GM18499 (cell line): ENCODE results near the gene CYB5D1.

Experiments
- ATAC-seq: cut with Tn5 transposase; IDR thresholded peaks from one replicate; pipeline ENCODE4 v1.9.1; 2021; ENCODE audit warnings: moderate number of reproducible peaks; ENCODE audit not compliant: insufficient read depth, unreplicated experiment

The CYB5D1 gene

DNA sequence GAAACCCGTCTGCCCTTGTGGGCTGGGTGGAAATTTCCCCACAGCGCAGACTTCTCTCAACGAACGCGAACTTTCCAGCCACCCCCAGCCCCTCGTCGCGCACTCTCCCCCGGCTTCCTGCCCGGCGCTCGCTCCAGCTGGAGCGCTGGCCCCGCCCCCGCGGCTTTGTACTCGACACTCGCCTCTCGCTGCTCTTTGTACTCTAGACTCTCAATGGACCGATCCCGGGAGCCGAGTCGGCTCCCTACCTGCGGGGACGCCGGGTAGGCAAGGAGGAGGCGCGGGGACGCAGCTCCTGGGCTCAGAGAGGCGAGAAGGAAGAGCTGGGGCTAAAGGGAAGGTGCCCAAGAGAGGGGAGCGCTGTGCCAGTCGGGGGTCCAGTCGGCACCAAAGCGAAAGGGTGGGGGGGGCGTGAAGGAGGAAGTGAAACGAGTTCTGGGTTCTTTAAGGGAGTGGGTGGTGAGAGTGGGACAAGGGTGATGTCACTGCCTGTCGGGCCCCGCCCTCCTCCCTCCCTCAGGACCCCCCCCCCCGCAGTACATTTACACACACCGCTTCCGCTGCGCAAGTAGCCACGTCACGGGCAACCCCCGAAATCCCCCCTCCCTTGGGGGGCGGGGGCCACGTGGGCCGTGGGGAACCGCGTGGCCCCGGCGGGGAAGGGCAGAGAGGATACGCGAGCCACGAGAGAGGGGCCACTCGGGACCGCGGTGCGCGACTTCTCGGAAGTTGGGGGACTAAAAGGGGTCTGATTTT, 14.1 kb upstream of the CYB5D1 start:
- ATAC-seq: no peak

DNA sequence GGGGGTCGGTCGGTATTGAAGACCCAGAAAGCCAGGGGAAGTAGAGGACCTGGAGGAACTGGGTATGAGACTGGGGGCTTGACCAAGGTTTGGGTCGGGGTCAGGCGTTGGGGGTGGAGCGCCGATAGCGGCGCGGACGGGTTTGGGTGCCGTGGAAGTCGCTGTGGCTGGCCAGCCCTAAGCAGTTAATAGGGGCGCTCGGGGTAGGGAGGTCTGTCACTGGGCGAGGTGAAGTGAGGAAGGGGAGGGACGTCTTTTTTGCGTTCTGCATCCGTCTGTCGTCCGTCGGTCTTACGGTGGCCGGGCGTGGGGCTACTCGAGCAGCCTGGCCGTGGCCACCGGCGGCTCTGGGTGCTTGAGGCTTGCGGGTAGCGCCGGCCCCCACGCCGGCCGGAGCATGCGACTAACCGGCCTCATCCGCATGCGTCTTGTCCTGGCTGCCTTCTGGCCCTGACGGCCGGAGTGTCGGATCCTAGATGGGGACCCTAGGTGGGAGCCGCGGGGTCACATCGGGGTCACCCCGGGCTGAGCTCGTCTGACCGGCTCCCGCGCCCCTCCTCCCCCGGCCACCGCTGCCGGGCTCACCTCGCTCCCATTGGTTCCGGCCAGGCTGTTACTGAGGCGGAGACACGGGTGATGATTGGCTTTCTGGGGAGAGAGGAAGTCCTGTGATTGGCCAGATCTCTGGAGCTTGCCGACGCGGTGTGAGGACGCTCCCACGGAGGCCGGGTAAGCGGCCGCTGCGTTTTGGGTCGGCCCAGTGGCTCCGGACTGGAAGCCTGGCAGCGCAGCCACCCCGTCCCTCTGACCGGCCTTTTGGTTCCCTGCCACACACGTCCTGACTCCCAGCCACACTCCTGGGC, 13.3 kb upstream of the CYB5D1 start:
- ATAC-seq: peak; percentile 28

DNA sequence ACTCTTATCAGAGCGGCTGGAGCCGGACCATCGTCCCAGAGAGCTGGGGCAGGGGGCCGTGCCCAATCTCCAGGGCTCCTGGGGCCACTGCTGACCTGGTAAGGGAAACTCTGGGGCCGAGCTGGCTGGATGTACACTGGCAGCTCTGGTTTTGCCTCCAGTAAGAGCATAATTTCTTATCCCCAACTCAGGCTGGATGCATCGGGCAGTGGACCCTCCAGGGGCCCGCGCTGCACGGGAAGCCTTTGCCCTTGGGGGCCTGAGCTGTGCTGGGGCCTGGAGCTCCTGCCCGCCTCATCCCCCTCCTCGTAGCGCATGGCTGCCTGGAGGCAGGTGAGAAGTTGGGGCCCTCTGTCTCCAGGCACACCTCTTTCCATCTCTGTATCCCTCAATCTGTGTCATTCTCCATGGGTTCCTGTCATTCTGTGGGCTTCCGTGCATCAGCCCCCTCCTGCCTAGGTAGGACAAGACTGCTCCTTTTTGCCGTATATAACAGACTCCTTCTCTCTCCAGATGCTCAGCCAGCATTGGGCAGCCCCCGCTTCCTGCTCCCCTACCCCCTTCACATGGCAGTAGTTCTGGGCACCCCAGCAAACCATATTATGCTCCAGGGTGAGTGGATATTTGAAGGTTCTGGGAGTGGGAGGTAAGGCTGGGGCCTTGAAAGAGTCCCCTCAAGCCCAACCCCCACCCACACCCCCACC, 12.3 kb upstream of the CYB5D1 start:
- no peak for ATAC-seq

DNA sequence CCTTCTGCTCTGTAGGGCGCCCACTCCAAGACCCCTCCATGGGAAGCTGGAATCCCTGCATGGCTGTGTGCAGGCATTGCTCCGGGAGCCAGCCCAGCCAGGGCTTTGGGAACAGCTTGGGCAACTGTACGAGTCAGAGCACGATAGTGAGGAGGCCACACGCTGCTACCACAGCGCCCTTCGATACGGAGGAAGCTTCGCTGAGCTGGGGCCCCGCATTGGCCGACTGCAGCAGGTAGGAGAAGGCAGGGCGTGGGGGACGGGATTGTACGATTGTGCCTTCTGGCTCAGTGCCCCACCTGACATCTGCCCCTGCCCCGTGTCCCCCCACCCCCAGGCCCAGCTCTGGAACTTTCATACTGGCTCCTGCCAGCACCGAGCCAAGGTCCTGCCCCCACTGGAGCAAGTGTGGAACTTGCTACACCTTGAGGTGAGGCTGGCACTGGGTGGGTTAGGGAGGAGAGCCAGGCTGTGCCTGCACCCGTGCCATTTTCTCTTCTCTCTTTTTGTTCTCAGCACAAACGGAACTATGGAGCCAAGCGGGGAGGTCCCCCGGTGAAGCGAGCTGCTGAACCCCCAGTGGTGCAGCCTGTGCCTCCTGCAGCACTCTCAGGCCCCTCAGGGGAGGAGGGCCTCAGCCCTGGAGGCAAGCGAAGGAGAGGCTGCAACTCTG, 11.6 kb upstream of the CYB5D1 start:
- ATAC-seq: no peak

DNA sequence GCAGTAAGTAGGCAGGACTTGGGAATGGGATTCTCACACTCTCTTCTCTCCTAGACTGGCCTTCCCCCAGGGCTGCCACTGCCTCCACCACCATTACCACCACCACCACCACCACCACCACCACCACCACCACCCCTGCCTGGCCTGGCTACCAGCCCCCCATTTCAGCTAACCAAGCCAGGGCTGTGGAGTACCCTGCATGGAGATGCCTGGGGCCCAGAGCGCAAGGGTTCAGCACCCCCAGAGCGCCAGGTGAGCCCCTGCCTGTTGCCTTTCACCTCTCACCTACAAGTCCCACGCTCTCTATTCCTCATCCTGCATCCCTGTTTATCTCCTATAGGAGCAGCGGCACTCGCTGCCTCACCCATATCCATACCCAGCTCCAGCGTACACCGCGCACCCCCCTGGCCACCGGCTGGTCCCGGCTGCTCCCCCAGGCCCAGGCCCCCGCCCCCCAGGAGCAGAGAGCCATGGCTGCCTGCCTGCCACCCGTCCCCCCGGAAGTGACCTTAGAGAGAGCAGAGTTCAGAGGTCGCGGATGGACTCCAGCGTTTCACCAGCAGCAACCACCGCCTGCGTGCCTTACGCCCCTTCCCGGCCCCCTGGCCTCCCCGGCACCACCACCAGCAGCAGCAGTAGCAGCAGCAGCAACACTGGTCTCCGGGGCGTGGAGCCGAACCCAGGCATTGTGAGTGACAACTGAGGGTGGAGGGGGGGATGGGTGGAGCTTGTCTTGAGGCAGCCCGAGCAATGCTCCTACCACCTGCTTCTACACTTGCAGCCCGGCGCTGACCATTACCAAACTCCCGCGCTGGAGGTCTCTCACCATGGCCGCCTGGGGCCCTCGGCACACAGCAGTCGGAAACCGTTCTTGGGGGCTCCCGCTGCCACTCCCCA, 10.8 kb upstream of the CYB5D1 start:
- no peak for ATAC-seq

DNA sequence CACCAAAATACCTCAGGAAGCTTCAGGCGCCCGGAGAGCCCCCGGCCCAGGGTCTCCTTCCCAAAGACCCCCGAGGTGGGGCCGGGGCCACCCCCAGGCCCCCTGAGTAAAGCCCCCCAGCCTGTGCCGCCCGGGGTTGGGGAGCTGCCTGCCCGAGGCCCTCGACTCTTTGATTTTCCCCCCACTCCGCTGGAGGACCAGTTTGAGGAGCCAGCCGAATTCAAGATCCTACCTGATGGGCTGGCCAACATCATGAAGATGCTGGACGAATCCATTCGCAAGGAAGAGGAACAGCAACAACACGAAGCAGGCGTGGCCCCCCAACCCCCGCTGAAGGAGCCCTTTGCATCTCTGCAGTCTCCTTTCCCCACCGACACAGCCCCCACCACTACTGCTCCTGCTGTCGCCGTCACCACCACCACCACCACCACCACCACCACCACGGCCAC, 9.6 kb upstream of the CYB5D1 start:
- ATAC-seq: no peak

DNA sequence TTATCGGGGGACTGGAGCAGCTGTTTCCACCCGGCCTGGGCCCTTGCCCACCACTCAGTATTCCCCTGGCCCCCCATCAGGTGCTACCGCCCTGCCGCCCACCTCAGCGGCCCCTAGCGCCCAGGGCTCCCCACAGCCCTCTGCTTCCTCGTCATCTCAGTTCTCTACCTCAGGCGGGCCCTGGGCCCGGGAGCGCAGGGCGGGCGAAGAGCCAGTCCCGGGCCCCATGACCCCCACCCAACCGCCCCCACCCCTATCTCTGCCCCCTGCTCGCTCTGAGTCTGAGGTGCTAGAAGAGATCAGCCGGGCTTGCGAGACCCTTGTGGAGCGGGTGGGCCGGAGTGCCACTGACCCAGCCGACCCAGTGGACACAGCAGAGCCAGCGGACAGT, 9.1 kb upstream of the CYB5D1 start:
- ATAC-seq: no peak

DNA sequence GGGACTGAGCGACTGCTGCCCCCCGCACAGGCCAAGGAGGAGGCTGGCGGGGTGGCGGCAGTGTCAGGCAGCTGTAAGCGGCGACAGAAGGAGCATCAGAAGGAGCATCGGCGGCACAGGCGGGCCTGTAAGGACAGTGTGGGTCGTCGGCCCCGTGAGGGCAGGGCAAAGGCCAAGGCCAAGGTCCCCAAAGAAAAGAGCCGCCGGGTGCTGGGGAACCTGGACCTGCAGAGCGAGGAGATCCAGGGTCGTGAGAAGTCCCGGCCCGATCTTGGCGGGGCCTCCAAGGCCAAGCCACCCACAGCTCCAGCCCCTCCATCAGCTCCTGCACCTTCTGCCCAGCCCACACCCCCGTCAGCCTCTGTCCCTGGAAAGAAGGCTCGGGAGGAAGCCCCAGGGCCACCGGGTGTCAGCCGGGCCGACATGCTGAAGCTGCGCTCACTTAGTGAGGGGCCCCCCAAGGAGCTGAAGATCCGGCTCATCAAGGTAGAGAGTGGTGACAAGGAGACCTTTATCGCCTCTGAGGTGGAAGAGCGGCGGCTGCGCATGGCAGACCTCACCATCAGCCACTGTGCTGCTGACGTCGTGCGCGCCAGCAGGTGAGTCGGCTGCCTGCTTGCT, 8.6 kb upstream of the CYB5D1 start:
- ATAC-seq: no peak

DNA sequence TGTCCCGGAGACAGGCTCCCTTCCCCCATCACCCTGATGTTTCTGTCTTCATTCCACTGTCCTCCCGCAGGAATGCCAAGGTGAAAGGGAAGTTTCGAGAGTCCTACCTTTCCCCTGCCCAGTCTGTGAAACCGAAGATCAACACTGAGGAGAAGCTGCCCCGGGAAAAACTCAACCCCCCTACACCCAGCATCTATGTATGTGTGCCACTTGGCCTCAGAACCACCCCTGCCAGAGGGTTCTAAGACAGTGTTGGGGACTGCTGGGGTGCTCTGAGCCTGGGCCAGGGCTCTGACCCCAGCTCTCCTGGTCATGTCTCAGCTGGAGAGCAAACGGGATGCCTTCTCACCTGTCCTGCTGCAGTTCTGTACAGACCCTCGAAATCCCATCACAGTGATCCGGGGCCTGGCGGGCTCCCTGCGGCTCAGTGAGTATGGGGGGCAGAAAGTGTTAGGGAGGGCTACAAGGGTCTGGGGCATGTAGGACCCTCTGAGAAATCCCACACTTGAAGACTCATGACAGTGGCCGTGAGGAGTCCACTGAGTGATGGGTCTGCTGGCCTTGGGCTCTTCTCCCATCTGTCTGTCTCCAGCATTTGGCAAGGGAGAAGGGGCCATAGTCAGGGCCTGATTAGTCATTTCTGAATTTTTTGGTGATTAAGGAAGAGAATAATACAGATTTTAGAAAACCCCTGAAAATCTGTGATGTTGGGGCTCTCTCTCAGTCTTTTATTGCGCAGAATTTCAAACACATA, 7.9 kb upstream of the CYB5D1 start:
- no peak for ATAC-seq

DNA sequence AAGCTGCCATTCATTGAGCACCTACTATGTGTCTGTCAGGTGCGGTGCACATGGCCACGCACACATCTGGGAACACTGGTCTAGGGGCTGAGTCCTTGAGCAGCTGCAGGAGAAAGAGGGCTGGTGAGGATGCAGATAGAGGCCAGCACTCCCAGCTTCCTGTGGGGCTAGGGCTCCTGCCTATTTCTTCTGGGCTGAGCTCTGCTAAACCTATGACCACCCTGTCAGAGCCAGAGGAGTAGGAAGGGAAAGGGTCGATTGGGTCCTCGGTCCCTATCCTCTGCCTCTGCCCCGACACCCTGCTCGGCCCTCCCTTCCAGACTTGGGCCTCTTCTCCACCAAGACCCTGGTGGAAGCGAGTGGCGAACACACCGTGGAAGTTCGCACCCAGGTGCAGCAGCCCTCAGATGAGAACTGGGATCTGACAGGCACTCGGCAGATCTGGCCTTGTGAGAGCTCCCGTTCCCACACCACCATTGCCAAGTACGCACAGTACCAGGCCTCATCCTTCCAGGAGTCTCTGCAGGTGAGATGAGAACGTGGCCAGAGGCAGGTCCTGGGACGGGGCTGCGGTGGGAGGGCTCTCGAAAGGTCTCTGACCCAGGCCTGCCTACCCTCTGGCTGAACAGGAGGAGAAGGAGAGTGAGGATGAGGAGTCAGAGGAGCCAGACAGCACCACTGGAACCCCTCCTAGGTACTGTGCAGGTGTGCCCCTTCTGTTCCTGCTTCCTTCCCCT, 6.9 kb upstream of the CYB5D1 start:
- ATAC-seq: no peak

DNA sequence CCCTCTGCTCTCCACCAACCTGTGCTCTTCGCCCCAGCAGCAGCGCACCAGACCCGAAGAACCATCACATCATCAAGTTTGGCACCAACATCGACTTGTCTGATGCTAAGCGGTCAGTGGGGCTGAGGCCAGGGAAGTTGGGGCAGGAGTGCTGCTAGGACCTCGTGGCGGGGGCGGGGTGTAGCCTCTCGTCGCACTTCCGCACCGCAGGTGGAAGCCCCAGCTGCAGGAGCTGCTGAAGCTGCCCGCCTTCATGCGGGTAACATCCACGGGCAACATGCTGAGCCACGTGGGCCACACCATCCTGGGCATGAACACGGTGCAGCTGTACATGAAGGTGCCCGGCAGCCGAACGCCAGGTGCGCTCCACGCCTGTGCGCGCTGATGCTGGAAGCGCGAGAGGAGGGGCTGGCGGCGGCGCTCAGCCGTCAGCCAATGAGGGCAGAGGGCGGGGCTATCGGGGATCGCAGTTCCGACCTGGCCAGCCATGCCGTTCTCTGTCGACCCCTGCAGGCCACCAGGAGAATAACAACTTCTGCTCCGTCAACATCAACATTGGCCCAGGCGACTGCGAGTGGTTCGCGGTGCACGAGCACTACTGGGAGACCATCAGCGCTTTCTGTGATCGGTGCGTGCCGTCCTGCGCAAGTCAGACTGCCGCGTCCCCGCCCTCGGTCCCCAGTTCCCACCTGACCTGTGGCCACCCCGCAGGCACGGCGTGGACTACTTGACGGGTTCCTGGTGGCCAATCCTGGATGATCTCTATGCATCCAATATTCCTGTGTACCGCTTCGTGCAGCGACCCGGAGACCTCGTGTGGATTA, 6.2 kb upstream of the CYB5D1 start:
- peak; percentile 63 for ATAC-seq

DNA sequence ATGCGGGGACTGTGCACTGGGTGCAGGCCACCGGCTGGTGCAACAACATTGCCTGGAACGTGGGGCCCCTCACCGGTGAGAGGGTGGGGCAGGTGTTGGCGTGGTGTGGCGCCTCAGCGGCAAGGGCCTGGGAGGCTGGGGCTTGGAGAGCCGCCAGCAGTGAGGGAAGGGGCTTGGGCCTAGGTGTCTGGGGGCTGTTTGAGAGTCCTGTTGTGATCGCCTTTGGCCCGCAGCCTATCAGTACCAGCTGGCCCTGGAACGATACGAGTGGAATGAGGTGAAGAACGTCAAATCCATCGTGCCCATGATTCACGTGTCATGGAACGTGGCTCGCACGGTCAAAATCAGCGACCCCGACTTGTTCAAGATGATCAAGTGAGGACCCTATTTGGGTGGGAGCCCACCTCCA, 5.5 kb upstream of the CYB5D1 start:
- ATAC-seq: no peak

DNA sequence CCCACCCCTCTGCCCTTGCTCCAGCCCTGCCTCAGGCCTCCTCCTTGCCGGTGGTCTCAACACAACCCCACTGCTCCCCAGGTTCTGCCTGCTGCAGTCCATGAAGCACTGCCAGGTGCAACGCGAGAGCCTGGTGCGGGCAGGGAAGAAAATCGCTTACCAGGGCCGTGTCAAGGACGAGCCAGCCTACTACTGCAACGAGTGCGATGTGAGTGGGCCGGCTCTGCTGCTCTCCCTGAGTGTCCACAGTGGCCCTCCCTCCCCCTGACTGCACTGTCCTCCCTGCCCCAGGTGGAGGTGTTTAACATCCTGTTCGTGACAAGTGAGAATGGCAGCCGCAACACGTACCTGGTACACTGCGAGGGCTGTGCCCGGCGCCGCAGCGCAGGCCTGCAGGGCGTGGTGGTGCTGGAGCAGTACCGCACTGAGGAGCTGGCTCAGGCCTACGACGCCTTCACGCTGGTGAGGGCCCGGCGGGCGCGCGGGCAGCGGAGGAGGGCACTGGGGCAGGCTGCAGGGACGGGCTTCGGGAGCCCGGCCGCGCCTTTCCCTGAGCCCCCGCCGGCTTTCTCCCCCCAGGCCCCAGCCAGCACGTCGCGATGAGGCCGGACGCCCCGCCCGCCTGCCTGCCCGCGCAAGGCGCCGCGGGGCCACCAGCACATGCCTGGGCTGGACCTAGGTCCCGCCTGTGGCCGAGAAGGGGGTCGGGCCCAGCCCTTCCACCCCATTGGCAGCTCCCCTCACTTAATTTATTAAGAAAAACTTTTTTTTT, 4.7 kb upstream of the CYB5D1 start:
- ATAC-seq: no peak

DNA sequence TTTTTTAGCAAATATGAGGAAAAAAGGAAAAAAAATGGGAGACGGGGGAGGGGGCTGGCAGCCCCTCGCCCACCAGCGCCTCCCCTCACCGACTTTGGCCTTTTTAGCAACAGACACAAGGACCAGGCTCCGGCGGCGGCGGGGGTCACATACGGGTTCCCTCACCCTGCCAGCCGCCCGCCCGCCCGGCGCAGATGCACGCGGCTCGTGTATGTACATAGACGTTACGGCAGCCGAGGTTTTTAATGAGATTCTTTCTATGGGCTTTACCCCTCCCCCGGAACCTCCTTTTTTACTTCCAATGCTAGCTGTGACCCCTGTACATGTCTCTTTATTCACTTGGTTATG, 4.1 kb upstream of the CYB5D1 start:
- ATAC-seq: no peak

DNA sequence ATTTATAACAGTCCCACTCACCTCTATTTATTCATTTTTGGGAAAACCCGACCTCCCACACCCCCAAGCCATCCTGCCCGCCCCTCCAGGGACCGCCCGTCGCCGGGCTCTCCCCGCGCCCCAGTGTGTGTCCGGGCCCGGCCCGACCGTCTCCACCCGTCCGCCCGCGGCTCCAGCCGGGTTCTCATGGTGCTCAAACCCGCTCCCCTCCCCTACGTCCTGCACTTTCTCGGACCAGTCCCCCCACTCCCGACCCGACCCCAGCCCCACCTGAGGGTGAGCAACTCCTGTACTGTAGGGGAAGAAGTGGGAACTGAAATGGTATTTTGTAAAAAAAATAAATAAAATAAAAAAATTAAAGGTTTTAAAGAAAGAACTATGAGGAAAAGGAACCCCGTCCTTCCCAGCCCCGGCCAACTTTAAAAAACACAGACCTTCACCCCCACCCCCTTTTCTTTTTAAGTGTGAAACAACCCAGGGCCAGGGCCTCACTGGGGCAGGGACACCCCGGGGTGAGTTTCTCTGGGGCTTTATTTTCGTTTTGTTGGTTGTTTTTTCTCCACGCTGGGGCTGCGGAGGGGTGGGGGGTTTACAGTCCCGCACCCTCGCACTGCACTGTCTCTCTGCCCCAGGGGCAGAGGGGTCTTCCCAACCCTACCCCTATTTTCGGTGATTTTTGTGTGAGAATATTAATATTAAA, 3.6 kb upstream of the CYB5D1 start:
- ATAC-seq: no peak
